ENCODE measurements around the gene GNG8. TPM values are rescaled to one million over a fixed set of nuclear protein-coding genes. Genes with fewer than 3 reads are reported as not detected.
A peak's percentile ranks its signal among the peaks of the same experiment; 100 is the strongest.

GNG8 gene
- total and polyA plus RNA-seq, 10 of the 15 experiments (the other 5 are each of a cell fraction or from before 2014, with no cell fraction given) = 1.2 to 6.6 (median 2.7) TPM; not detected in 6

- no peak for TF ChIP-seq KDM1A (IDR thresholded peaks at IDR 0.05; ENCODE audit: borderline replicate concordance)
- no peak; the same call in 1 of the 2 replicates for TF ChIP-seq RUNX3 (IDR thresholded peaks at IDR 0.05; ENCODE audit: low read length)
- TF ChIP-seq IKZF2 (IDR thresholded peaks at IDR 0.05) = no peak
- TF ChIP-seq PKNOX1 (IDR thresholded peaks at IDR 0.05) = peak; percentile 85
- TF ChIP-seq RFX5 (IDR thresholded peaks at IDR 0.05; ENCODE audit: low read depth, low read length) = peak; percentile 82
- TF ChIP-seq ZNF274 (IDR thresholded peaks at IDR 0.05; ENCODE audit: insufficient read depth, insufficient read length) = no peak
- TF ChIP-seq NRF1 (conservative IDR thresholded peaks at IDR 0.05; ENCODE audit: low read depth, low read length) = peak; percentile 37; the same call in 1 of the 2 replicates
- TF ChIP-seq E4F1 (IDR thresholded peaks at IDR 0.05; ENCODE audit: borderline replicate concordance, partially characterized antibody) = no peak
- no peak for TF ChIP-seq SMARCA5 (IDR thresholded peaks at IDR 0.05)
- TF ChIP-seq KLF5 (IDR thresholded peaks at IDR 0.05; ENCODE audit: partially characterized antibody) = no peak
- TF ChIP-seq E2F8 (IDR thresholded peaks at IDR 0.05; ENCODE audit: low read depth, partially characterized antibody) = no peak
- TF ChIP-seq POLR2AphosphoS5 (IDR thresholded peaks at IDR 0.05; ENCODE audit: low read length) = no peak
- TF ChIP-seq SKIL (IDR thresholded peaks at IDR 0.05; ENCODE audit: low read depth, poor library complexity, severe bottlenecking) = no peak
- no peak for TF ChIP-seq CBX3 (IDR thresholded peaks at IDR 0.05; ENCODE audit: borderline replicate concordance, low read depth)
- no peak for TF ChIP-seq TARDBP (IDR thresholded peaks at IDR 0.05; ENCODE audit: borderline replicate concordance)
- peak; percentile 92 for TF ChIP-seq SP1 (IDR thresholded peaks at IDR 0.05; ENCODE audit: low read depth, low read length)
- no peak for TF ChIP-seq ZBED1 (IDR thresholded peaks at IDR 0.05; ENCODE audit: borderline replicate concordance)
- no peak for TF ChIP-seq ASH2L (IDR thresholded peaks at IDR 0.05; ENCODE audit: borderline replicate concordance, low read depth)
- TF ChIP-seq BACH1 (IDR thresholded peaks at IDR 0.05; ENCODE audit: borderline replicate concordance) = 0 out of 2 replicates have a peak, but pooled peaks have one; percentile 16
- no peak for TF ChIP-seq JUNB (IDR thresholded peaks at IDR 0.05)
- no peak for TF ChIP-seq HSF1 (IDR thresholded peaks at IDR 0.05; ENCODE audit: low read depth, low read length)
- TF ChIP-seq CHD4 (IDR thresholded peaks at IDR 0.05) = no peak
Measured at GRCh38 chr19:46661020-46661731, 25.2 kb upstream of the GNG8 start, which contains the start of gene DACT3 (continued).
